GM10266 (cell line): Measurements from ENCODE around the gene ASB7.

Experiments
- DNase-seq: peaks from one replicate; pipeline ENCODE4 v3.0.0; 2012; ENCODE audit errors: extremely low spot score
- CTCF ChIP-seq: IDR thresholded peaks from 2 replicates; pipeline ENCODE4 v1.5.1; 2012; ENCODE audit warnings: mild to moderate bottlenecking, low read depth; ENCODE audit not compliant: control insufficient read depth, insufficient read depth; ENCODE audit errors: missing control alignments

ASB7 gene

GRCh38 chr15:100688549-100689120 is 86.2 kb downstream of the ASB7 start:
- no peak for DNase-seq
- no peak for TF ChIP-seq CTCF

- TF ChIP-seq CTCF = no peak
Measured at GRCh38 chr15:100689131-100689899, 86.9 kb downstream of the ASB7 start.

GRCh38 chr15:100690032-100690794 is 87.8 kb downstream of the ASB7 start:
- DNase-seq = no peak
- no peak for TF ChIP-seq CTCF

More at GRCh38 chr15:100689131-100689899, 86.9 kb downstream of the ASB7 start:
- DNase-seq = no peak

- DNase-seq = no peak
- TF ChIP-seq CTCF = no peak
Measured at GRCh38 chr15:100690795-100691158, 88.4 kb downstream of the ASB7 start.

GRCh38 chr15:100691321-100691720 is 88.9 kb downstream of the ASB7 start:
- TF ChIP-seq CTCF = no peak
- no peak for DNase-seq

- no peak for DNase-seq
- TF ChIP-seq CTCF = no peak
Measured at GRCh38 chr15:100692246-100692645, 89.9 kb downstream of the ASB7 start.
